Tibial nerve (tissue), 4 donors: ENCODE data around the gene EGFLAM. TPM values are rescaled to one million over a fixed set of nuclear protein-coding genes. Genes with fewer than 3 reads are reported as not detected.

Experiments used
- DNase-seq, 2 donors: peaks; one replicate each; pipeline ENCODE4 v3.0.0-alpha.2; 2019; ENCODE audit warnings: low spot score in 2 of 2
- H3K27ac ChIP-seq, 4 donors: fragments of 200-600 bp; sonication (generic) in 3 of 4; one replicate each; pipeline ENCODE4 v1.5.1; 2017 to 2019; ENCODE audit warnings: mild to moderate bottlenecking in 1 of 4
- H3K27me3 ChIP-seq, 2 donors: fragments of 200-600 bp; sonication (generic) in 1 of 2; one replicate each; pipeline versions ENCODE4 v1.5.1 to v1.6.0; 2017 to 2019
- H3K36me3 ChIP-seq, 3 donors: fragments of 200-600 bp; sonication (generic); one replicate each; pipeline ENCODE4 v1.5.1; 2018 to 2019
- H3K4me1 ChIP-seq, 4 donors: fragments of 200-600 bp; sonication (generic) in 3 of 4; one replicate each; pipeline ENCODE4 v1.5.1; 2017 to 2019
- H3K4me3 ChIP-seq, 4 donors: fragments of 200-600 bp; sonication (generic) in 3 of 4; one replicate each; pipeline ENCODE4 v1.5.1; 2017 to 2019; ENCODE audit warnings: mild to moderate bottlenecking in 1 of 4, moderate library complexity in 1 of 4
- H3K9me3 ChIP-seq, 4 donors: fragments of 200-600 bp; sonication (generic) in 3 of 4; one replicate each; pipeline ENCODE4 v1.5.1; 2017 to 2019
- EP300 ChIP-seq, 2 donors: sonication (generic); formaldehyde crosslinking; IDR thresholded peaks; one replicate each; pipeline ENCODE4 v1.6.1; 2017; ENCODE audit warnings: antibody characterized with exemption in 2 of 2, mild to moderate bottlenecking in 1 of 2
- POLR2A ChIP-seq, 2 donors: fragments of 450-650 bp; IDR thresholded peaks; one replicate each; pipeline ENCODE4 v1.6.1; 2017; ENCODE audit warnings: antibody characterized with exemption in 2 of 2, mild to moderate bottlenecking in 2 of 2, moderate library complexity in 2 of 2
- WGBS, 2 donors: methylation state at CpG; one replicate each; pipeline ENCODE4 v1.1.5; 2018; 5-methylcytosine and 5-hydroxymethylcytosine counted together
- total RNA-seq, 4 donors: library from RNA; depleted of rRNA; stranded (reverse); fragments of >200 nt; gene quantifications; one replicate each; pipeline ENCODE4 v1.1.0, GENCODE V29; 2016
- TF ChIP-seq, protein P1 (sequence below), 5 experiments: fragments of 200-600 bp in 3 of 5; fragments of 450-650 bp in 2 of 5; sonication (generic) in 3 of 5; IDR thresholded peaks; one replicate each; pipeline ENCODE4 v1.5.1; 2016 to 2019; ENCODE audit warnings: antibody characterized with exemption in 5 of 5, mild to moderate bottlenecking in 3 of 5, moderate library complexity in 2 of 5

Gene EGFLAM
- total RNA-seq, 4 donors from 2014 or later, result 18.4 to 64.5 (median 51.1) TPM

GRCh38 chr5:38465702-38466423 is 207.5 kb downstream of the EGFLAM start:
- Histone ChIP-seq H3K27me3 (no peaks in the 10 kb centered on the region), H3K4me3 (no peak overlapping the region), H3K27ac (peak overlapping the region; percentile 76 to 95 (median 85)), H3K9me3 (no peaks in the 10 kb centered on the region), H3K4me1 (peaks cover 0 to 82% (median 60%) of the 10 kb centered on the region in 4 donors), H3K36me3 (no peaks in the 10 kb centered on the region)
- TF ChIP-seq, protein P1, sequence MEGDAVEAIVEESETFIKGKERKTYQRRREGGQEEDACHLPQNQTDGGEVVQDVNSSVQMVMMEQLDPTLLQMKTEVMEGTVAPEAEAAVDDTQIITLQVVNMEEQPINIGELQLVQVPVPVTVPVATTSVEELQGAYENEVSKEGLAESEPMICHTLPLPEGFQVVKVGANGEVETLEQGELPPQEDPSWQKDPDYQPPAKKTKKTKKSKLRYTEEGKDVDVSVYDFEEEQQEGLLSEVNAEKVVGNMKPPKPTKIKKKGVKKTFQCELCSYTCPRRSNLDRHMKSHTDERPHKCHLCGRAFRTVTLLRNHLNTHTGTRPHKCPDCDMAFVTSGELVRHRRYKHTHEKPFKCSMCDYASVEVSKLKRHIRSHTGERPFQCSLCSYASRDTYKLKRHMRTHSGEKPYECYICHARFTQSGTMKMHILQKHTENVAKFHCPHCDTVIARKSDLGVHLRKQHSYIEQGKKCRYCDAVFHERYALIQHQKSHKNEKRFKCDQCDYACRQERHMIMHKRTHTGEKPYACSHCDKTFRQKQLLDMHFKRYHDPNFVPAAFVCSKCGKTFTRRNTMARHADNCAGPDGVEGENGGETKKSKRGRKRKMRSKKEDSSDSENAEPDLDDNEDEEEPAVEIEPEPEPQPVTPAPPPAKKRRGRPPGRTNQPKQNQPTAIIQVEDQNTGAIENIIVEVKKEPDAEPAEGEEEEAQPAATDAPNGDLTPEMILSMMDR (IDR thresholded peaks at IDR 0.05), result no peak
- TF ChIP-seq EP300 (IDR thresholded peaks at IDR 0.05), result no peak
- no peak for TF ChIP-seq POLR2A (IDR thresholded peaks at IDR 0.05)
- no peak for DNase-seq
- WGBS, 2 donors, result 62 to 69% methylated on average over 9 of the region's 9 CpGs

DNA sequence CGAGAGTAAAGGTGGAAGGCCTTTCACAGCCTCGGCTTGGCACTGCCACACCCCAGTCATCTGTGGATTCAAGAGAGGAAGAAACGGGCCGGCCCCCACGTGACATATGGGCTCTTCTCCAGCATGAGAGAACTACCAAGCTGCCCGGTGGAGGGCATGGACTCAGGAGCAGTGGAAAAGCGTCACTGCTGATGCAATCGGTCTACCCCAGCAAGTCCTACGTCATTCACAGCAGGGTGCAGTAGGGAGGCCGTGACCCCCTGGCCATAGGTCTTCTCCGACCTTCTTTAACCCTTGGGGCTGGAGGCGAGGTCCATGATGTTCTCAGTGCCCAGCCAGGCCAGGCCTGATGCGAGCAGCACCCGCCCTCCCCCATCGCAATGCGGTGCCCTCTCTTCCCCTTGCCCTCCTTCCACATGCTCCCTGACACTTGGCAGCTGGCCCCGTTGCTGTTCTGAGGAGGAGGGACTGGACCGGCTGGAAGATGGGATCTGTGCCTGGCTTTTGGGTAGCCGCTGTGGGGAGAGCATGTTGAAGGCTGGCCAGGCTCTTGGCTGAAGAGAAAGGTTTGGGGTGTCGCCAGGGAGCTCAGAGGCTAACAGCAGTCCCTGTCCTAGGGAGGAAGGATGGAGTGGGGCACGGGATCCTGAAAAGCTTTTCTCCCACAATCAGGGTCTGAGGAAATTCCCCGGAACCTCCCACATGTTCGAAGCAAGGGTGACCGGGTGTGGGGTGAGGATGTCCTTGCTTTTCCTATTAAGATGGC is 208.2 kb downstream of the EGFLAM start:
- H3K36me3 ChIP-seq, result no peaks in the 10 kb centered on the region
- WGBS, 2 donors, result 18 to 22% methylated on average over 22 to 24 of the region's 24 CpGs
- H3K9me3 ChIP-seq, result no peaks in the 10 kb centered on the region
- peak overlapping the region in 2 of 4 donors; percentile 5 to 13 for H3K4me3 ChIP-seq
- DNase-seq, result peak; percentile 73 to 82
- H3K4me1 ChIP-seq, result peaks cover 0 to 82% (median 60%) of the 10 kb centered on the region in 4 donors
- TF ChIP-seq EP300 (IDR thresholded peaks at IDR 0.05), result peak; percentile 92 to 98
- peak in 1 of 2 donors; percentile 24 for TF ChIP-seq POLR2A (IDR thresholded peaks at IDR 0.05)
- TF ChIP-seq, protein P1 (IDR thresholded peaks at IDR 0.05), result no peak
- no peaks in the 10 kb centered on the region for H3K27me3 ChIP-seq
- peak overlapping the region; percentile 76 to 95 (median 85) for H3K27ac ChIP-seq

- 7 to 11% methylated on average over 22 of the region's 22 CpGs for WGBS, 2 donors
- no peaks in the 10 kb centered on the region for H3K36me3 ChIP-seq
- DNase-seq, result peak in 1 of 2 donors; percentile 47
- peak; percentile 70 to 92 for TF ChIP-seq EP300 (IDR thresholded peaks at IDR 0.05)
- no peak for TF ChIP-seq POLR2A (IDR thresholded peaks at IDR 0.05)
- TF ChIP-seq, protein P1 (IDR thresholded peaks at IDR 0.05), result no peak
- H3K9me3 ChIP-seq, result no peaks in the 10 kb centered on the region
- peaks cover 0 to 82% (median 60%) of the 10 kb centered on the region in 4 donors for H3K4me1 ChIP-seq
- H3K4me3 ChIP-seq, result peak overlapping the region in 3 of 4 donors; percentile 13 to 30 (median 13)
- H3K27me3 ChIP-seq, result no peaks in the 10 kb centered on the region
- peak overlapping the region; percentile 76 to 95 (median 85) for H3K27ac ChIP-seq
Measured at GRCh38 chr5:38467353-38468040, 209.1 kb downstream of the EGFLAM start.

GRCh38 chr5:38468202-38468673 is 209.9 kb downstream of the EGFLAM start:
- peak overlapping the region; percentile 76 to 95 (median 85) for H3K27ac ChIP-seq
- H3K27me3 ChIP-seq, result no peaks in the 10 kb centered on the region
- peak; percentile 47 to 60 for DNase-seq
- no peaks in the 10 kb centered on the region for H3K36me3 ChIP-seq
- peak overlapping the region in 1 of 4 donors; percentile 30 for H3K4me3 ChIP-seq
- 39 to 54% methylated on average over 11 to 12 of the region's 12 CpGs for WGBS, 2 donors
- TF ChIP-seq, protein P1 (IDR thresholded peaks at IDR 0.05), result no peak
- TF ChIP-seq POLR2A (IDR thresholded peaks at IDR 0.05) (no peak), EP300 (IDR thresholded peaks at IDR 0.05) (peak in 1 of 2 donors; percentile 74)
- H3K9me3 ChIP-seq, result no peaks in the 10 kb centered on the region
- peaks cover 0 to 76% (median 60%) of the 10 kb centered on the region in 4 donors for H3K4me1 ChIP-seq
